ENCODE results near the gene METAP1.

GRCh38 chr4:99091216-99091575, 95.7 kb downstream of the METAP1 start:
- TF ChIP-seq, protein P1, sequence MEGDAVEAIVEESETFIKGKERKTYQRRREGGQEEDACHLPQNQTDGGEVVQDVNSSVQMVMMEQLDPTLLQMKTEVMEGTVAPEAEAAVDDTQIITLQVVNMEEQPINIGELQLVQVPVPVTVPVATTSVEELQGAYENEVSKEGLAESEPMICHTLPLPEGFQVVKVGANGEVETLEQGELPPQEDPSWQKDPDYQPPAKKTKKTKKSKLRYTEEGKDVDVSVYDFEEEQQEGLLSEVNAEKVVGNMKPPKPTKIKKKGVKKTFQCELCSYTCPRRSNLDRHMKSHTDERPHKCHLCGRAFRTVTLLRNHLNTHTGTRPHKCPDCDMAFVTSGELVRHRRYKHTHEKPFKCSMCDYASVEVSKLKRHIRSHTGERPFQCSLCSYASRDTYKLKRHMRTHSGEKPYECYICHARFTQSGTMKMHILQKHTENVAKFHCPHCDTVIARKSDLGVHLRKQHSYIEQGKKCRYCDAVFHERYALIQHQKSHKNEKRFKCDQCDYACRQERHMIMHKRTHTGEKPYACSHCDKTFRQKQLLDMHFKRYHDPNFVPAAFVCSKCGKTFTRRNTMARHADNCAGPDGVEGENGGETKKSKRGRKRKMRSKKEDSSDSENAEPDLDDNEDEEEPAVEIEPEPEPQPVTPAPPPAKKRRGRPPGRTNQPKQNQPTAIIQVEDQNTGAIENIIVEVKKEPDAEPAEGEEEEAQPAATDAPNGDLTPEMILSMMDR (conservative IDR thresholded peaks at IDR 0.05; ENCODE audit: low read depth, low read length) = no peak
- no peak for TF ChIP-seq EZH2 (IDR thresholded peaks at IDR 0.05; ENCODE audit: borderline replicate concordance, low read depth, low read length, poor library complexity, severe bottlenecking)

Data from A673 (cell line).